ENCODE measurements around the gene PPIA.

- TF ChIP-seq CTCF (IDR thresholded peaks at IDR 0.05) (no peak), ZFX (IDR thresholded peaks at IDR 0.05; ENCODE audit: borderline replicate concordance) (no peak)
Observed at GRCh38 chr7:44805950-44806349, 9.5 kb downstream of the PPIA start.

Data from 22Rv1 (cell line).